ENCODE results near the gene IRF5. TPM values are rescaled to one million over a fixed set of nuclear protein-coding genes. Genes with fewer than 3 reads are reported as not detected.

Gene IRF5
- total RNA-seq, 1 experiment from 2014 or later, result 16.5 TPM

DNA sequence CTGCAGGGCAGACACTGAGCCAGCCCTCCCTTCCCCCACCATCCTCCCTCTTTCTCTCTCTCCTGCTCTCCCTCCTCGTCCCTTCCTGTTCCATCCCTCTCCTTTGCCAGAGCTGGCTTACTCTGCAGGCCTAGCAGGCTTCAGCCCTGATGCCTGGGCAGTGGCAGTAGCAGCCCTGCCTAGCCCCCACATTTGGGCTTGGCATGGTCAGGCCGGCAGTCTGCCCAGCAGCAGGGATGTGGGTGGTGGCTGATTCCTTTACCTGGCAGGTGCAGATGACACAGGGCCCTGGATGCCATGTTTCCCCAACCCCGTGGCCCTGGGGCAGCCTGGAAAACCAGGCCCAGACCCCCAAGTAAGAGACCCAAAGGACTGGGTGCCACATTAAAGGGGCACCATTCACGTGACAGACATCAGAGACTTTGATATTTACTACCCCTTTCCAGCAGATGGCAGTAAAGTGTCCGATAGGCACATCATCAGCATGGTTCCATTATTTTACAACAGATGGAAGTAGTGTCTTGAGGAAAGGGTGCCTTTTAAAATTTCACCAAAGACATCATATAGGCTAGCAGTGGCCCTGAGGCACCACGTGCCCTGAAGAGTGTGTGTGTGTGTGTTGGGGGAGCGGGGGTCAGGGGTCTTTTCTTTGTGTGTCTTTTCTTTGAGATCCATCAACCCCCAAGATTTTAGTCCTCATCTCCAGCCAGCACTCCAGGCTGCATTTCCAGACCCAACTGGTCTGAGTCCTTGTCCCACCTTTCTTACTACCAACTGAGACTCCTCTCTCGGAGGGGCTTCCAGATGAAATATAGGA, 33.1 kb upstream of the IRF5 start (continued):
- peak; percentile 63 to 82 (median 76) for TF ChIP-seq CTCF (IDR thresholded peaks at IDR 0.05 in 2 of 3, conservative IDR thresholded peaks at IDR 0.05 in 1 of 3; ENCODE audit: borderline replicate concordance in 1 of 3, insufficient read depth in 1 of 3, low read depth in 2 of 3, low read length in 2 of 3)
- no peak for TF ChIP-seq POLR2AphosphoS5 (IDR thresholded peaks at IDR 0.05; ENCODE audit: low read depth, low read length)

GRCh38 chr7:128906001-128906765, 31.5 kb upstream of the IRF5 start:
- Histone ChIP-seq H3K4me1 (ENCODE audit: control insufficient read depth in 1 of 2, insufficient read depth in 2 of 2, low read length in 2 of 2) (peaks cover 7 to 27% of the 10 kb centered on the region in 2 experiments), H3K27me3 (ENCODE audit: insufficient read depth, low read length) (no peaks in the 10 kb centered on the region), H3K27ac (ENCODE audit: low read depth, low read length) (no peak overlapping the region), H3K36me3 (ENCODE audit: control insufficient read depth in 1 of 2, insufficient read depth in 2 of 2, low read length in 2 of 2) (no peaks in the 10 kb centered on the region), H4K20me1 (ENCODE audit: insufficient read depth) (no peaks in the 10 kb centered on the region), H3K9ac (ENCODE audit: low read length) (no peak overlapping the region), H3K4me2 (ENCODE audit: low read length) (no peak overlapping the region), H2AFZ (ENCODE audit: low read depth, low read length, poor library complexity, severe bottlenecking) (no peak overlapping the region), H3K4me3 (replicated peaks in 1 of 2; ENCODE audit: low read depth in 1 of 2, low read length in 2 of 2) (no peak overlapping the region), H3K9me3 (ENCODE audit: control insufficient read depth in 1 of 2, insufficient read depth in 1 of 2, low read depth in 1 of 2, low read length in 2 of 2) (no peaks in the 10 kb centered on the region), H3K79me2 (ENCODE audit: insufficient read depth, low read length) (no peaks in the 10 kb centered on the region), H3K9me2 (ENCODE audit: insufficient read depth) (no peaks in the 10 kb centered on the region)
- BruUV-seq (replicated peaks), result no TSS peak
- ATAC-seq (no peak), DNase-seq (ENCODE audit: low read depth, low spot score) (no peak)
- intact Hi-C loops (cut with micrococcal nuclease), result no loop called here
- CTCF ChIA-PET, result no interaction called here
- POLR2A ChIA-PET, result no interaction called here
- no peak for TF ChIP-seq ZFX (IDR thresholded peaks at IDR 0.05)
- TF ChIP-seq SRF (IDR thresholded peaks at IDR 0.05; ENCODE audit: low read depth), result no peak
- RAD21 ChIA-PET (ENCODE audit: low non-redundant PET in 1 of 2, low total read pairs in 2 of 2, uncharacterized antibody in 2 of 2, unreplicated experiment in 2 of 2), result interaction anchor here in 1 of 2 experiments (0.7 kb wide), 1 partner anchor 219 kb away, joined by 5 read pairs; no protein-coding TSS in a partner anchor

Measured in HCT116 (cell line).